SK-N-SH (cell line): ENCODE results near the gene DBP.

Source experiments
- ELF1 ChIP-seq: IDR thresholded peaks from 2 replicates; pipeline ENCODE4 v1.4.0; 2012
- NRF1 ChIP-seq: IDR thresholded peaks from 2 replicates; pipeline ENCODE4 v1.6.1; 2012; ENCODE audit warnings: low read depth, mild to moderate bottlenecking, low read length
- POLR2AphosphoS5 ChIP-seq: IDR thresholded peaks from 2 replicates; pipeline ENCODE4 v1.6.1; 2012; ENCODE audit warnings: low read depth, low read length
- REST ChIP-seq: IDR thresholded peaks from 2 replicates; pipeline ENCODE4 v1.6.1; 2012; ENCODE audit warnings: mild to moderate bottlenecking, low read depth, low read length, moderate library complexity
- RFX5 ChIP-seq: IDR thresholded peaks from 2 replicates; pipeline ENCODE4 v1.6.1; 2012; ENCODE audit warnings: mild to moderate bottlenecking, improper control_type of control experiment, low read length
- SMC3 ChIP-seq: IDR thresholded peaks from 2 replicates; pipeline ENCODE4 v1.6.1; 2012; ENCODE audit warnings: low read depth, low read length, improper control_type of control experiment
- TAF1 ChIP-seq: IDR thresholded peaks from 2 replicates; pipeline ENCODE4 v1.6.1; 2012; ENCODE audit warnings: low read depth, mild to moderate bottlenecking, low read length, moderate library complexity, borderline replicate concordance
- YY1 ChIP-seq: IDR thresholded peaks from 2 replicates; pipeline ENCODE4 v1.4.0; 2012; ENCODE audit warnings: low read depth, mild to moderate bottlenecking
- TF ChIP-seq, protein P1 (sequence below): fragments of 200-600 bp; sonication (generic); IDR thresholded peaks from 2 replicates; pipeline ENCODE4 v1.6.1; 2017; ENCODE audit warnings: antibody characterized with exemption, mild to moderate bottlenecking, moderate library complexity
- TF ChIP-seq, protein P2 (sequence below): IDR thresholded peaks from 2 replicates; pipeline ENCODE4; 2012
- TF ChIP-seq, protein P3 (sequence below): IDR thresholded peaks from 2 replicates; pipeline ENCODE4 v1.4.0; 2012; ENCODE audit warnings: low read depth, borderline replicate concordance

GRCh38 chr19:48618278-48618915 is 18.8 kb downstream of the DBP start:
- TF ChIP-seq, protein P1, sequence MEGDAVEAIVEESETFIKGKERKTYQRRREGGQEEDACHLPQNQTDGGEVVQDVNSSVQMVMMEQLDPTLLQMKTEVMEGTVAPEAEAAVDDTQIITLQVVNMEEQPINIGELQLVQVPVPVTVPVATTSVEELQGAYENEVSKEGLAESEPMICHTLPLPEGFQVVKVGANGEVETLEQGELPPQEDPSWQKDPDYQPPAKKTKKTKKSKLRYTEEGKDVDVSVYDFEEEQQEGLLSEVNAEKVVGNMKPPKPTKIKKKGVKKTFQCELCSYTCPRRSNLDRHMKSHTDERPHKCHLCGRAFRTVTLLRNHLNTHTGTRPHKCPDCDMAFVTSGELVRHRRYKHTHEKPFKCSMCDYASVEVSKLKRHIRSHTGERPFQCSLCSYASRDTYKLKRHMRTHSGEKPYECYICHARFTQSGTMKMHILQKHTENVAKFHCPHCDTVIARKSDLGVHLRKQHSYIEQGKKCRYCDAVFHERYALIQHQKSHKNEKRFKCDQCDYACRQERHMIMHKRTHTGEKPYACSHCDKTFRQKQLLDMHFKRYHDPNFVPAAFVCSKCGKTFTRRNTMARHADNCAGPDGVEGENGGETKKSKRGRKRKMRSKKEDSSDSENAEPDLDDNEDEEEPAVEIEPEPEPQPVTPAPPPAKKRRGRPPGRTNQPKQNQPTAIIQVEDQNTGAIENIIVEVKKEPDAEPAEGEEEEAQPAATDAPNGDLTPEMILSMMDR = no peak
- no peak for TF ChIP-seq NRF1
- TF ChIP-seq REST = no peak
- TF ChIP-seq, protein P2, sequence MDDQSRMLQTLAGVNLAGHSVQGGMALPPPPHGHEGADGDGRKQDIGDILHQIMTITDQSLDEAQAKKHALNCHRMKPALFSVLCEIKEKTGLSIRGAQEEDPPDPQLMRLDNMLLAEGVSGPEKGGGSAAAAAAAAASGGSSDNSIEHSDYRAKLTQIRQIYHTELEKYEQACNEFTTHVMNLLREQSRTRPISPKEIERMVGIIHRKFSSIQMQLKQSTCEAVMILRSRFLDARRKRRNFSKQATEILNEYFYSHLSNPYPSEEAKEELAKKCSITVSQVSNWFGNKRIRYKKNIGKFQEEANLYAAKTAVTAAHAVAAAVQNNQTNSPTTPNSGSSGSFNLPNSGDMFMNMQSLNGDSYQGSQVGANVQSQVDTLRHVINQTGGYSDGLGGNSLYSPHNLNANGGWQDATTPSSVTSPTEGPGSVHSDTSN = no peak
- no peak for TF ChIP-seq RFX5
- no peak for TF ChIP-seq YY1
- no peak for TF ChIP-seq TAF1
- TF ChIP-seq, protein P3, sequence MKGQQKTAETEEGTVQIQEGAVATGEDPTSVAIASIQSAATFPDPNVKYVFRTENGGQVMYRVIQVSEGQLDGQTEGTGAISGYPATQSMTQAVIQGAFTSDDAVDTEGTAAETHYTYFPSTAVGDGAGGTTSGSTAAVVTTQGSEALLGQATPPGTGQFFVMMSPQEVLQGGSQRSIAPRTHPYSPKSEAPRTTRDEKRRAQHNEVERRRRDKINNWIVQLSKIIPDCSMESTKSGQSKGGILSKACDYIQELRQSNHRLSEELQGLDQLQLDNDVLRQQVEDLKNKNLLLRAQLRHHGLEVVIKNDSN = no peak
- no peak for TF ChIP-seq POLR2AphosphoS5
- no peak for TF ChIP-seq ELF1
- TF ChIP-seq SMC3 = no peak
